Transverse colon (tissue), 4 donors: Measurements from ENCODE around the gene AP2S1.

ENCODE experiments used
- POLR2AphosphoS5 ChIP-seq, 3 donors: sonication (generic); formaldehyde crosslinking; IDR thresholded peaks; one replicate each; pipeline ENCODE4 v1.6.1; 2016; ENCODE audit warnings: antibody characterized with exemption in 3 of 3
- TF ChIP-seq, protein P1 (sequence below), 5 experiments: fragments of 200-600 bp in 3 of 5; fragments of 450-650 bp in 2 of 5; sonication (generic) in 3 of 5; IDR thresholded peaks; 1 replicate in 2 of 5; 2 replicates in 3 of 5; pipeline ENCODE4 v1.5.1; 2016 to 2017; ENCODE audit warnings: antibody characterized with exemption in 5 of 5, inconsistent platforms in 3 of 5, mild to moderate bottlenecking in 2 of 5, moderate library complexity in 1 of 5

DNA sequence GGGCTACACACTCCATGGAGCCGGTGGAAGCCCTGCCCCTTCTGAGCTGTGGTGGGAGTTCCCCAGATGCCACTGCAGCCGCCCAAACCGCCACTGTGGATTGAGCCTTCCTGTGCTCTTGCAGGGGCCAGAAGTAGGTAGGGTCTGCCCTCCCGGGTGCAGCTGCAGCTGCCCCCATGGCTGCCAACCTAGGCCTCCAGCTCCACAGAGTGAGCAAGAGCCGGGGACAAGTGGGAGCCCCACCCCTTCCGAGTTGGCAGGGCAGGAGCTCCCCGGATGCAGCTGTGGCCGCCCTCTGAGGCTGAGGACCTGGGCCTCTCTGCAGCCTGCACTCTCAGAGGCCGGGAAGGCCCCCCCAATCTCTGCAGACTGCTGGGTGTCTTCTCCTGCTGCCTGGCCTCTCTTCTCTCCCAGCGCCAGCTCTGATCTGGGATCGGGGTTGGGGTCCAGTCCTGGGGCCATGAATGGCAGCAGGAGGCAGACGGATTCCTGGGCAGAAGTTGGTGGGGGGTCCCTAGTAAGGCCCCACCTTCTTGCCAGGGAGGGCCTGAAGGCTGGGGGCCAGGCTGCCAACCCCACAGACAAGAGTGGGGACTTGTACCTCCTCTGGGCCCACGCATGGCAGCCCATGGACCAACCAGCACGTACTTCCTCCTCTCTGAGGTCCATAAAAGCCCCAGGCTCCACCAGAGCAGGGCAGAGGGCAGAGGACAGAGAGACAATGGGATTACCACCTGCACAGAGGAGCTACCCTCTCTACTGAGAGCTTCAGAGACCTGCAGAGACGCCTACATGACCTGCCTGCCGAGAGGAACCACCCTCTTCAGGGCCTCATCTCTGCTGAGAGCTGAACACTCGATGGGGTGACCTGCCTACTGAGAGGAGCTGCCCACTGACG lies 28.9 kb downstream of the AP2S1 start:
- TF ChIP-seq, protein P1, sequence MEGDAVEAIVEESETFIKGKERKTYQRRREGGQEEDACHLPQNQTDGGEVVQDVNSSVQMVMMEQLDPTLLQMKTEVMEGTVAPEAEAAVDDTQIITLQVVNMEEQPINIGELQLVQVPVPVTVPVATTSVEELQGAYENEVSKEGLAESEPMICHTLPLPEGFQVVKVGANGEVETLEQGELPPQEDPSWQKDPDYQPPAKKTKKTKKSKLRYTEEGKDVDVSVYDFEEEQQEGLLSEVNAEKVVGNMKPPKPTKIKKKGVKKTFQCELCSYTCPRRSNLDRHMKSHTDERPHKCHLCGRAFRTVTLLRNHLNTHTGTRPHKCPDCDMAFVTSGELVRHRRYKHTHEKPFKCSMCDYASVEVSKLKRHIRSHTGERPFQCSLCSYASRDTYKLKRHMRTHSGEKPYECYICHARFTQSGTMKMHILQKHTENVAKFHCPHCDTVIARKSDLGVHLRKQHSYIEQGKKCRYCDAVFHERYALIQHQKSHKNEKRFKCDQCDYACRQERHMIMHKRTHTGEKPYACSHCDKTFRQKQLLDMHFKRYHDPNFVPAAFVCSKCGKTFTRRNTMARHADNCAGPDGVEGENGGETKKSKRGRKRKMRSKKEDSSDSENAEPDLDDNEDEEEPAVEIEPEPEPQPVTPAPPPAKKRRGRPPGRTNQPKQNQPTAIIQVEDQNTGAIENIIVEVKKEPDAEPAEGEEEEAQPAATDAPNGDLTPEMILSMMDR (IDR thresholded peaks at IDR 0.05): no peak
- TF ChIP-seq POLR2AphosphoS5 (IDR thresholded peaks at IDR 0.05): no peak
